HepG2 (cell line): ENCODE measurements around the gene ZKSCAN1.
A peak's percentile ranks its signal among the peaks of the same experiment; 100 is the strongest.

Experiments used
- ATF3 ChIP-seq: sonication (generic); formaldehyde crosslinking; IDR thresholded peaks from 2 replicates; pipeline ENCODE4 v1.4.0; 2020; ENCODE audit warnings: missing genetic modification reagents
- MAFG ChIP-seq: sonication (generic); formaldehyde crosslinking; IDR thresholded peaks from 2 replicates; pipeline ENCODE4 v1.5.1; 2020; ENCODE audit warnings: mild to moderate bottlenecking, missing genetic modification reagents
- POLR2AphosphoS5 ChIP-seq: IDR thresholded peaks from 2 replicates; pipeline ENCODE4 v1.6.1; 2012; ENCODE audit warnings: low read depth, low read length
- TBP ChIP-seq: sonication (generic); formaldehyde crosslinking; IDR thresholded peaks from 2 replicates; pipeline ENCODE4 v1.5.0; 2020; ENCODE audit warnings: missing genetic modification reagents
- TOE1 ChIP-seq: sonication (generic); formaldehyde crosslinking; IDR thresholded peaks from 2 replicates; pipeline ENCODE4 v1.4.0; 2020; ENCODE audit warnings: mild to moderate bottlenecking, missing genetic modification reagents
- ZNF232 ChIP-seq: sonication (generic); formaldehyde crosslinking; IDR thresholded peaks from 2 replicates; pipeline ENCODE4 v1.4.0; 2020; ENCODE audit warnings: missing genetic modification reagents, borderline replicate concordance
- TF ChIP-seq, protein P1 (sequence below): sonication (generic); formaldehyde crosslinking; IDR thresholded peaks from 2 replicates; pipeline ENCODE4 v1.4.0; 2020; ENCODE audit warnings: mild to moderate bottlenecking, missing genetic modification reagents

GRCh38 chr7:100003711-100004661 is 11.4 kb upstream of the ZKSCAN1 start:
- TF ChIP-seq ATF3 (CRISPR knock-in tag) (peak; percentile 58; the same call in 1 of the 2 replicates), POLR2AphosphoS5 (0 out of 2 replicates have a peak, but pooled peaks have one; percentile 9), TOE1 (CRISPR knock-in tag) (no peak), ZNF232 (CRISPR knock-in tag) (peak; percentile 77; the same call in 1 of the 2 replicates), TBP (CRISPR knock-in tag) (no peak), MAFG (CRISPR knock-in tag) (no peak)
- TF ChIP-seq, protein P1, sequence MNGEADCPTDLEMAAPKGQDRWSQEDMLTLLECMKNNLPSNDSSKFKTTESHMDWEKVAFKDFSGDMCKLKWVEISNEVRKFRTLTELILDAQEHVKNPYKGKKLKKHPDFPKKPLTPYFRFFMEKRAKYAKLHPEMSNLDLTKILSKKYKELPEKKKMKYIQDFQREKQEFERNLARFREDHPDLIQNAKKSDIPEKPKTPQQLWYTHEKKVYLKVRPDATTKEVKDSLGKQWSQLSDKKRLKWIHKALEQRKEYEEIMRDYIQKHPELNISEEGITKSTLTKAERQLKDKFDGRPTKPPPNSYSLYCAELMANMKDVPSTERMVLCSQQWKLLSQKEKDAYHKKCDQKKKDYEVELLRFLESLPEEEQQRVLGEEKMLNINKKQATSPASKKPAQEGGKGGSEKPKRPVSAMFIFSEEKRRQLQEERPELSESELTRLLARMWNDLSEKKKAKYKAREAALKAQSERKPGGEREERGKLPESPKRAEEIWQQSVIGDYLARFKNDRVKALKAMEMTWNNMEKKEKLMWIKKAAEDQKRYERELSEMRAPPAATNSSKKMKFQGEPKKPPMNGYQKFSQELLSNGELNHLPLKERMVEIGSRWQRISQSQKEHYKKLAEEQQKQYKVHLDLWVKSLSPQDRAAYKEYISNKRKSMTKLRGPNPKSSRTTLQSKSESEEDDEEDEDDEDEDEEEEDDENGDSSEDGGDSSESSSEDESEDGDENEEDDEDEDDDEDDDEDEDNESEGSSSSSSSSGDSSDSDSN: peak; percentile 88
